Measurements from ENCODE around the gene RPS6KA5. TPM values are rescaled to one million over a fixed set of nuclear protein-coding genes. Genes with fewer than 3 reads are reported as not detected.

RPS6KA5 gene
- total RNA-seq, 1 donor from 2014 or later: 4.4 TPM

- Mint-ChIP-seq H3K36me3 (ENCODE audit: insufficient read depth) (no peaks in the 10 kb centered on the region), H3K4me1 (ENCODE audit: low read depth) (no peaks in the 10 kb centered on the region), H3K27me3 (no peaks in the 10 kb centered on the region), H3K4me3 (ENCODE audit: low read depth) (no peak overlapping the region), H3K9me3 (ENCODE audit: low read depth) (no peaks in the 10 kb centered on the region), H3K27ac (no peak overlapping the region)
- no peak for DNase-seq (ENCODE audit: low spot score, unreplicated experiment)
- TF ChIP-seq CTCF (IDR thresholded peaks at IDR 0.05; ENCODE audit: unreplicated experiment): no peak
Observed at GRCh38 chr14:90894241-90894640, 166.2 kb downstream of the RPS6KA5 start.

- Mint-ChIP-seq H3K4me1 (ENCODE audit: low read depth) (no peaks in the 10 kb centered on the region), H3K4me3 (ENCODE audit: low read depth) (no peak overlapping the region), H3K36me3 (ENCODE audit: insufficient read depth) (no peaks in the 10 kb centered on the region), H3K27me3 (no peaks in the 10 kb centered on the region), H3K27ac (no peak overlapping the region), H3K9me3 (ENCODE audit: low read depth) (no peaks in the 10 kb centered on the region)
- DNase-seq (ENCODE audit: low spot score, unreplicated experiment): no peak
- no peak for TF ChIP-seq CTCF (IDR thresholded peaks at IDR 0.05; ENCODE audit: unreplicated experiment)
Observed at GRCh38 chr14:90893510-90893909, 166.9 kb downstream of the RPS6KA5 start.

GRCh38 chr14:90892970-90893369 is 167.5 kb downstream of the RPS6KA5 start:
- Mint-ChIP-seq H3K27me3 (no peaks in the 10 kb centered on the region), H3K36me3 (ENCODE audit: insufficient read depth) (no peaks in the 10 kb centered on the region), H3K4me3 (ENCODE audit: low read depth) (no peak overlapping the region), H3K9me3 (ENCODE audit: low read depth) (no peaks in the 10 kb centered on the region), H3K4me1 (ENCODE audit: low read depth) (no peaks in the 10 kb centered on the region), H3K27ac (no peak overlapping the region)
- no peak for DNase-seq (ENCODE audit: low spot score, unreplicated experiment)
- TF ChIP-seq CTCF (IDR thresholded peaks at IDR 0.05; ENCODE audit: unreplicated experiment): no peak

GRCh38 chr14:90891326-90891725 is 169.1 kb downstream of the RPS6KA5 start:
- DNase-seq (ENCODE audit: low spot score, unreplicated experiment): no peak
- H3K36me3 Mint-ChIP-seq (ENCODE audit: insufficient read depth): no peaks in the 10 kb centered on the region
- H3K27me3 Mint-ChIP-seq: no peaks in the 10 kb centered on the region
- no peaks in the 10 kb centered on the region for H3K9me3 Mint-ChIP-seq (ENCODE audit: low read depth)
- no peak for TF ChIP-seq CTCF (IDR thresholded peaks at IDR 0.05; ENCODE audit: unreplicated experiment)
- H3K4me1 Mint-ChIP-seq (ENCODE audit: low read depth): no peaks in the 10 kb centered on the region
- no peak overlapping the region for H3K4me3 Mint-ChIP-seq (ENCODE audit: low read depth)
- no peak overlapping the region for H3K27ac Mint-ChIP-seq

- no peaks in the 10 kb centered on the region for H3K4me1 Mint-ChIP-seq (ENCODE audit: low read depth)
- TF ChIP-seq CTCF (IDR thresholded peaks at IDR 0.05; ENCODE audit: unreplicated experiment): no peak
- H3K27me3 Mint-ChIP-seq: no peaks in the 10 kb centered on the region
- no peak for DNase-seq (ENCODE audit: low spot score, unreplicated experiment)
- H3K27ac Mint-ChIP-seq: no peak overlapping the region
- no peak overlapping the region for H3K4me3 Mint-ChIP-seq (ENCODE audit: low read depth)
- no peaks in the 10 kb centered on the region for H3K9me3 Mint-ChIP-seq (ENCODE audit: low read depth)
- H3K36me3 Mint-ChIP-seq (ENCODE audit: insufficient read depth): no peaks in the 10 kb centered on the region
Observed at GRCh38 chr14:90890322-90891020, 170.0 kb downstream of the RPS6KA5 start.
